HepG2 (cell line): Measurements from ENCODE around the gene FMC1. TPM values are rescaled to one million over a fixed set of nuclear protein-coding genes. Genes with fewer than 3 reads are reported as not detected.

Source experiments
- ATF7-NPFF ChIP-seq: sonication (generic); formaldehyde crosslinking; IDR thresholded peaks from 2 replicates; pipeline ENCODE4 v1.8.1; 2023; ENCODE audit warnings: mild to moderate bottlenecking, low read depth, missing genetic modification reagents, moderate library complexity
- CREB1 ChIP-seq, 2 experiments: fragments of 450-650 bp in 1 of 2; IDR thresholded peaks; 2 replicates each; pipeline ENCODE4 v1.6.1; 2016 to 2017; ENCODE audit warnings: control low read depth in 1 of 2, mild to moderate bottlenecking in 1 of 2, missing compliant biosample characterization in 1 of 2, missing genetic modification characterization in 1 of 2
- E2F2 ChIP-seq: sonication (generic); formaldehyde crosslinking; IDR thresholded peaks from 2 replicates; pipeline ENCODE4 v1.4.0; 2020; ENCODE audit warnings: missing genetic modification reagents, borderline replicate concordance
- FOXO4 ChIP-seq: sonication (generic); formaldehyde crosslinking; conservative IDR thresholded peaks from 2 replicates; pipeline ENCODE4 v1.8.1; 2023; ENCODE audit warnings: missing genetic modification reagents
- LCORL ChIP-seq, 2 experiments: fragments of 450-650 bp in 1 of 2; sonication (generic) in 1 of 2; formaldehyde crosslinking in 1 of 2; IDR thresholded peaks; 2 replicates each; pipeline versions ENCODE4 v1.5.0 to v1.6.1; 2017 to 2020; ENCODE audit warnings: antibody characterized with exemption in 1 of 2, missing genetic modification reagents in 1 of 2
- TBL1XR1 ChIP-seq: fragments of 150-350 bp; IDR thresholded peaks from 2 replicates; pipeline ENCODE4 v1.6.1; 2014; ENCODE audit warnings: borderline replicate concordance, low read length; ENCODE audit not compliant: partially characterized antibody
- ZBTB43 ChIP-seq: sonication (generic); formaldehyde crosslinking; conservative IDR thresholded peaks from 2 replicates; pipeline ENCODE4 v1.4.0; 2020; ENCODE audit warnings: missing genetic modification reagents
- ZNF18 ChIP-seq: sonication (generic); formaldehyde crosslinking; IDR thresholded peaks from 2 replicates; pipeline ENCODE4 v1.8.0; 2022; ENCODE audit warnings: mild to moderate bottlenecking, missing genetic modification reagents; ENCODE audit not compliant: insufficient replicate concordance
- ZNF326 ChIP-seq: sonication (generic); formaldehyde crosslinking; IDR thresholded peaks from 2 replicates; pipeline ENCODE4 v1.4.0; 2020; ENCODE audit warnings: missing genetic modification reagents, borderline replicate concordance
- ZNF646 ChIP-seq: sonication (generic); formaldehyde crosslinking; IDR thresholded peaks from 2 replicates; pipeline ENCODE4 v1.9.0; 2021; ENCODE audit warnings: mild to moderate bottlenecking, missing genetic modification reagents
- ZNF772 ChIP-seq: sonication (generic); formaldehyde crosslinking; IDR thresholded peaks from 2 replicates; pipeline ENCODE4 v1.5.0; 2020; ENCODE audit warnings: mild to moderate bottlenecking, missing genetic modification reagents
- ZNF784 ChIP-seq: sonication (generic); formaldehyde crosslinking; IDR thresholded peaks from 2 replicates; pipeline ENCODE4 v1.5.1; 2020; ENCODE audit warnings: missing genetic modification reagents, mild to moderate bottlenecking, borderline replicate concordance
- ZNF883 ChIP-seq: sonication (generic); formaldehyde crosslinking; IDR thresholded peaks from 2 replicates; pipeline ENCODE4 v1.5.1; 2020; ENCODE audit warnings: mild to moderate bottlenecking, missing genetic modification reagents; ENCODE audit errors: not compliant biosample characterization
- polyA plus RNA-seq, 8 experiments: library from polyadenylated mRNA; depleted of rRNA in 3 of 8; stranded (reverse) in 7 of 8; unstranded in 1 of 8; fragments of >200 nt; fragmentation: Illumina TruSeq in 4 of 8; extraction: Trizol in 4 of 8; gene quantifications; 2 replicates each; pipeline versions ENCODE4 v1.2.1 to v1.2.3, GENCODE V29; 2011 to 2016; ENCODE audit warnings: low read depth in 4 of 8, missing spikeins in 1 of 8, mixed read lengths in 1 of 8; ENCODE audit not compliant: insufficient read depth in 1 of 8
- total RNA-seq, 5 experiments: library from RNA; depleted of rRNA; stranded (reverse); fragments of >200 nt; fragmentation: Illumina TruSeq; extraction: Trizol; gene quantifications; 2 replicates each; pipeline ENCODE4 v1.2.3, GENCODE V29; 2016; ENCODE audit warnings: low read depth in 1 of 5

Gene FMC1
- total and polyA plus RNA-seq, 2 of the 13 experiments (the other 11 are each of a cell fraction or from before 2014, with no cell fraction given) = 39.2 to 50.7 TPM

- TF ChIP-seq ZNF646 (CRISPR knock-in tag) (no peak), ZBTB43 (CRISPR knock-in tag) (no peak), FOXO4 (0 out of 2 replicates have a peak, but pooled peaks have one; percentile 84), ZNF772 (peak; percentile 27; the same call in 1 of the 2 replicates), ZNF18 (peak; percentile 36), ATF7-NPFF (no peak), ZNF326 (CRISPR knock-in tag) (no peak), CREB1 (IDR thresholded peaks at IDR 0.05) (no peak), CREB1 (CRISPR knock-in tag; IDR thresholded peaks at IDR 0.05) (no peak), TBL1XR1 (no peak), E2F2 (CRISPR knock-in tag) (no peak), ZNF883 (no peak), ZNF784 (no peak), LCORL (IDR thresholded peaks at IDR 0.05) (no peak), LCORL (CRISPR knock-in tag; IDR thresholded peaks at IDR 0.05) (no peak)
Measured at GRCh38 chr7:139358541-139359365, 17.6 kb downstream of the FMC1 start (continued).
